HUES48 (cell line): ENCODE measurements around the gene SYCN.
A peak's percentile ranks its signal among the peaks of the same experiment; 100 is the strongest.
"Not testable (repeated sequence)": the region's sequence is repeated elsewhere in the genome, so short reads cannot be mapped to it uniquely, and the experiment has no call there.

Experiments
- H3K27ac ChIP-seq: one replicate; pipeline ENCODE4 v1.7.0; 2013; ENCODE audit warnings: low read depth, low read length, inconsistent platforms
- H3K27me3 ChIP-seq: 2 replicates; pipeline ENCODE4 v1.6.1; 2013; ENCODE audit warnings: mild to moderate bottlenecking, low read length; ENCODE audit not compliant: control insufficient read depth, insufficient read depth
- H3K36me3 ChIP-seq: 2 replicates; pipeline ENCODE4 v1.6.1; 2013; ENCODE audit warnings: low read length; ENCODE audit not compliant: control insufficient read depth, insufficient read depth
- H3K4me1 ChIP-seq: 2 replicates; pipeline ENCODE4 v1.6.1; 2013; ENCODE audit warnings: mild to moderate bottlenecking, low read length; ENCODE audit not compliant: control insufficient read depth, insufficient read depth
- H3K4me3 ChIP-seq: 2 replicates; pipeline ENCODE4 v1.5.1; 2013; ENCODE audit warnings: mild to moderate bottlenecking, low read depth, low read length
- H3K9ac ChIP-seq: 2 replicates; pipeline ENCODE4 v1.6.1; 2013; ENCODE audit warnings: mild to moderate bottlenecking, low read depth, low read length, moderate library complexity
- H3K9me3 ChIP-seq: 2 replicates; pipeline ENCODE4 v1.6.1; 2013; ENCODE audit warnings: low read length; ENCODE audit not compliant: control insufficient read depth, insufficient read depth

Gene SYCN

DNA sequence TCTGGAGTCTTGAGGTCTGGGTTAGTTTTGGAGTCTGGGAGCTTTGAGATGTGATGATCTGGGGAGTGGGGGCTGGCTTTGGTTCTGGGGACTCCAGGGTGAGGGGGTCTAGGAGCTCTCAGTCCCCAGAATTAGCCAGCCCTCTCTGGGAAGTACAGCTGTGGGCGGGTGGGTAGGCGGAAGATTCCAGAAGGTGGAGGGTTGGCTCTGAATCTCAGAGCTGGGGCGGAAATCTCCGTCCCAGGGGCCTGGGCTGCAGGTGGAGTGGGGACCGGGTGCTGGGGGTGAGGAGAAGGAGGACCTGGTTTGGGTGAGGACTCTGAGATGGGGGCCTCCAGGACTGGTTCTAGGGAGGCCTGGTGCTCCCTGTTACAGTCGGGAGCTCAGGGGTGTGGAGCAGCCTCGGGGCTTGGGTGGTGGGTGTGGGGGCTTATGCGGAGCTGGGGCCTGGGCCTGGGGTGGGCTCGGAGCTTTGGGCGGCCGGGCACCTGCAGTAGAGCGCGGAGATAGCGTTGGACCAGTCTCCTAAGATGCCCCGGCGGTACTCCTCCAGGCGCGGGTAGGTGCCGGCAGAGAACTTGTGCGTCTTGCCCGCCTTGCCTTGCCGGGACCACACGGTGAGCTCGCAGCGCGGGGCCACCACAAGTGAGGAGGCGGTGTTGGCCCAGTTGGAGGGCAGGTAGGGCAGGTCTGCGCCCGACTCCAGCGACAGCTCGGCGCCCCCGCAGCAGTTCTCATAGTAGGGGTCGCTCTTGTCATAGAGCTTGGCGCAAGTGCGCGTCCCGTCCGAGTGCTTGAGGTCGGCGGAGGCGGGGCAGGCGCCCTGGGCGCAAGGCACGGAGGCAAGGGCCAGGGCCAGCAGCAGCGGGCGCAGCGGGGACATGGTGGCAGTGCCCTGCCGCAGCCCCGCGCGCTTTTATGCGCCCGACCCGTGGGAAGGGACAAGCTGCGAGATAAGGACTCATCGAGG is at the start of gene SYCN:
SYCN (minus strand) TSS at position 892 of the 970 bp plus-strand sequence; CDS start at position 883, 9 bp downstream.
- Histone ChIP-seq H3K27me3 (peaks cover 30% of the 10 kb centered on the region), H3K36me3 (no peaks in the 10 kb centered on the region), H3K27ac (no peak within 1 kb of the TSS), H3K4me1 (no peaks in the 10 kb centered on the region), H3K4me3 (peak within 1 kb of the TSS; percentile 39; the same call in 1 of the 2 replicates), H3K9me3 (no peaks in the 10 kb centered on the region), H3K9ac (no peak within 1 kb of the TSS)

DNA sequence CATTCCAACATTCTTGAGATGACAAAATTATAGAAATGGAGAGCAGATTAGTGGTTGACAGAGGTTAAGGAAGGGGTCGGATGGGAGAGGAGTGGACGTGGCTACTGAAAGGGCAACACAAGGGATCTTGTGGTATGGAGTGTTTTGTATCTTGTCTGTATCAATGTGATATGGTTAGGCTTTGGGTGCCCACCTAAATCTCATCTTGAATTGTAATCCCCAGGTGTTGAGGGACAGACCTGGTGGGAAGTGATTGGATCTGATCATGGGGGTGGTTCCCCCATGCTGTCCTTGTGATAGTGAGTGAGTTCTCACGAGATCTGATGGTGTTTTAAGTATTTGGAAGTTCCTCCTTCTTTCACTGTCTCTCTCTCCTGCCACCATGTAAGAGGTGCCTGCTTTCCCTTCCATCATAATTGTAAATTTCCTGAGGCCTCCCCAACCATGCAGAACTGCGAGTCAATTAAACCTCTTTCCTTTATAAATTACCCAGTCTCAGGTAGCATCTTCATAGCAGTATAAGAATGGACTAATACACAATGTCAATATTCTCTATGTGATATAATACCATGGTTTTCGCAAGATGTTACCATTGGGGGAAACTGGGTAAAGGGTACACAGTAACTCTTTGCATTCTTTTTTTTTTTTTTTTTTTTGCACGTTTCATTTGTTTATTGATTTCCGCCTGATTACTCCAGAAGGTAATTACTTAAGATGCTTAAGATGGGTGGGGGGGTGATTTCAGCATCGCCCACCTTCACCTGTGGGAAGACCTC is 49.5 kb upstream of the SYCN start:
- H3K36me3 ChIP-seq = no peaks in the 10 kb centered on the region
- H3K9me3 ChIP-seq = no peaks in the 10 kb centered on the region
- no peak overlapping the region for H3K27ac ChIP-seq
- H3K4me3 ChIP-seq = no peak overlapping the region
- no peaks in the 10 kb centered on the region for H3K4me1 ChIP-seq
- H3K9ac ChIP-seq = no peak overlapping the region
- peaks cover 40% of the 10 kb centered on the region for H3K27me3 ChIP-seq

DNA sequence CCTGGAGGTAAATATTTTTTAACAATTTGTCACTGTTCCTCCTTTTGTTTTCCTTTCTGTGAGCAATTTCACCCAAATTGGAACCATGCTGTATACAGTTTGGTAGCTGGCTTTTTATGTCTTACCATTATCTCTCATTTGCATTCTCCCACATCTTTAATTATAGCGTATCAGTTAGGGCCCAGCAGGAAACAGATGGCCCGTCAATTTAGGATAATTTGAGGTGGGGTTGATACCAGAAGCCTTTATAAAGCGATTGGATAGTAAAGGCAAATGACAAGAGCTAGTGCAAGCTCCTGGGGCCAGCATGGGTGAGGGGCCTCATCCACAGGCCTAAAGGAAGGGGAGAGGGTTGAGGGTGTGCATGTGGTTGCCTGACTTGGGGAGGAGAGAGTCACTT is 48.4 kb upstream of the SYCN start:
- H3K27ac ChIP-seq = no peak overlapping the region
- no peaks in the 10 kb centered on the region for H3K36me3 ChIP-seq
- no peaks in the 10 kb centered on the region for H3K9me3 ChIP-seq
- H3K9ac ChIP-seq = no peak overlapping the region
- H3K4me1 ChIP-seq = no peaks in the 10 kb centered on the region
- no peak overlapping the region for H3K4me3 ChIP-seq
- H3K27me3 ChIP-seq = peaks cover 51% of the 10 kb centered on the region

DNA sequence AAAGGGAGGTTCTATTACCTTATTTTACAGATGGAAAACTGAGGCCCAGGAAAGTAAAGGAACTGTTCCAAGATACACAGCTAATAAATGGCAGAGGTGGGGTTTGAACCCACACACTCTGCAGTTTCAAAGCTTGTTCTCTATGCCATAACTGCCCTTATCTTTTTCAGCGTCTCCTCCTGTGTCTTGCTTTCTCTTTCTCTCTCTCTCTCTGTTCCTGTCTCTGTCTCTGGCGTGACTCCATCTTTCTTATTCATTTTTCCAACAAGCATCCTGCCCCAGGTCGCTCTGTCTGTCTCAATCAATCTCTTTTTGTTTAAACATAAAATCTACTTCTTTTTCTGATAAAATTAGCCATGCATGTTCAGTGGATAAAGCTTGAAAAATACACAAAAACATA is 47.8 kb upstream of the SYCN start:
- Histone ChIP-seq H3K27me3 (peaks cover 57% of the 10 kb centered on the region), H3K9me3 (no peaks in the 10 kb centered on the region), H3K9ac (no peak overlapping the region), H3K27ac (no peak overlapping the region), H3K36me3 (no peaks in the 10 kb centered on the region), H3K4me1 (no peaks in the 10 kb centered on the region), H3K4me3 (no peak overlapping the region)

DNA sequence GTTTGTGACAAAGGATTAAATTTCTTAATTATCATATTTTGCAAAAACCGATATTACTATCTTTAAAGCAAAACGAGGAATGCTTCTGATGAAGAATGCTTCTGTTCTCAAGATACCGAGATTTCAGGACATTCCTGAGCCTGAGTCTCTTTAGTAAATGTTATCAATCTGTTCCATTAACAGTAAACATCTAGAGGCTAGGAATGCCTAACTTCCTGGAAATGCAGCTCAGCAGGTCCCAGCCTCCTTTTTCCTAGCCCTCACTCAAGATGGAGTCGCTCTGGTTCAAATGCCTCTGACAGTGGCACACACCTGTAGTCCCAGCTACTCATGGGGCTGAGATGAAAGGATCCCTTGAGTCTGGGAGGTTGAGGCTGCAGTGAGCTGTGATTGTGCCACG is 47.0 kb upstream of the SYCN start:
- no peak overlapping the region for H3K9ac ChIP-seq
- H3K27me3 ChIP-seq = peaks cover 53% of the 10 kb centered on the region
- no peaks in the 10 kb centered on the region for H3K36me3 ChIP-seq
- no peaks in the 10 kb centered on the region for H3K4me1 ChIP-seq
- no peak overlapping the region for H3K27ac ChIP-seq
- no peak overlapping the region for H3K4me3 ChIP-seq
- no peaks in the 10 kb centered on the region for H3K9me3 ChIP-seq

GRCh38 chr19:39248806-39249205 is 44.7 kb upstream of the SYCN start, which contains the start of gene IFNL4:
TSS of gene IFNL4 (minus strand) at chr19:39248856.
- H3K4me3 ChIP-seq = peak within 1 kb of the TSS; percentile 50; the same call in 1 of the 2 replicates
- H3K9me3 ChIP-seq = no peaks in the 10 kb centered on the region
- H3K27me3 ChIP-seq = peaks cover 52% of the 10 kb centered on the region
- no peak within 1 kb of the TSS for H3K27ac ChIP-seq
- no peaks in the 10 kb centered on the region for H3K4me1 ChIP-seq
- no peak within 1 kb of the TSS for H3K9ac ChIP-seq
- no peaks in the 10 kb centered on the region for H3K36me3 ChIP-seq

- no peaks in the 10 kb centered on the region for H3K4me1 ChIP-seq
- no peaks in the 10 kb centered on the region for H3K36me3 ChIP-seq
- H3K9ac ChIP-seq = no peak overlapping the region
- peaks cover 47% of the 10 kb centered on the region for H3K27me3 ChIP-seq
- peak overlapping the region; percentile 50; the same call in 1 of the 2 replicates for H3K4me3 ChIP-seq
- no peaks in the 10 kb centered on the region for H3K9me3 ChIP-seq
- H3K27ac ChIP-seq = no peak overlapping the region
Observed at GRCh38 chr19:39247701-39248664, 43.9 kb upstream of the SYCN start.

- H3K4me3 ChIP-seq = peak overlapping the region; percentile 50; the same call in 1 of the 2 replicates
- no peak overlapping the region for H3K27ac ChIP-seq
- H3K9me3 ChIP-seq = no peaks in the 10 kb centered on the region
- no peaks in the 10 kb centered on the region for H3K4me1 ChIP-seq
- H3K27me3 ChIP-seq = peaks cover 40% of the 10 kb centered on the region
- no peak overlapping the region for H3K9ac ChIP-seq
- no peaks in the 10 kb centered on the region for H3K36me3 ChIP-seq
Observed at GRCh38 chr19:39246951-39247669, 43.0 kb upstream of the SYCN start.

- H3K4me1 ChIP-seq, H3K27ac ChIP-seq, H3K9me3 ChIP-seq, H3K4me3 ChIP-seq, H3K9ac ChIP-seq, H3K36me3 ChIP-seq: not testable (repeated sequence)
- H3K27me3 ChIP-seq = peaks cover 36% of the 10 kb centered on the region
Observed at GRCh38 chr19:39245166-39245565, 41.1 kb upstream of the SYCN start.
